ENCODE measurements around the gene FAIM2.

DNA sequence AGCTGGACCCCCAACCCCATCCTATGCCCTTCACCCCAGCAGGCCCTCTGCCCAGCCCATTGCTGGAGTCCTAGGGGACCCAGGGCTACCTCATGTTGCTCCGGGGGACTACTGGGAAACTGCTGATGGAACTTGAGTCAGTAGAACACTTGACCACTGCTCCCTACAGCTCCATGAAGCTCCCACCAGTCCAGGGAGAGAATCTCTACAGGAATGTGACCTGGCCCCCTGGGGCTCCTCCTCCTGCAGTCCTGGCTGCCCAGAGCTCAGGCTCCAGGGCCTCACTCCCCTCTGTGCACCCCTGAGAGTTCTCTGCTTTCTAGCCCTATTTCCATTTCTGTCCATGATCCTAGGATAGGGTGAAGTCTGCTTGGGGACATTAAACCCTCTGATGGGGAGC is 36.0 kb upstream of the FAIM2 start:
- TF ChIP-seq, protein P1, sequence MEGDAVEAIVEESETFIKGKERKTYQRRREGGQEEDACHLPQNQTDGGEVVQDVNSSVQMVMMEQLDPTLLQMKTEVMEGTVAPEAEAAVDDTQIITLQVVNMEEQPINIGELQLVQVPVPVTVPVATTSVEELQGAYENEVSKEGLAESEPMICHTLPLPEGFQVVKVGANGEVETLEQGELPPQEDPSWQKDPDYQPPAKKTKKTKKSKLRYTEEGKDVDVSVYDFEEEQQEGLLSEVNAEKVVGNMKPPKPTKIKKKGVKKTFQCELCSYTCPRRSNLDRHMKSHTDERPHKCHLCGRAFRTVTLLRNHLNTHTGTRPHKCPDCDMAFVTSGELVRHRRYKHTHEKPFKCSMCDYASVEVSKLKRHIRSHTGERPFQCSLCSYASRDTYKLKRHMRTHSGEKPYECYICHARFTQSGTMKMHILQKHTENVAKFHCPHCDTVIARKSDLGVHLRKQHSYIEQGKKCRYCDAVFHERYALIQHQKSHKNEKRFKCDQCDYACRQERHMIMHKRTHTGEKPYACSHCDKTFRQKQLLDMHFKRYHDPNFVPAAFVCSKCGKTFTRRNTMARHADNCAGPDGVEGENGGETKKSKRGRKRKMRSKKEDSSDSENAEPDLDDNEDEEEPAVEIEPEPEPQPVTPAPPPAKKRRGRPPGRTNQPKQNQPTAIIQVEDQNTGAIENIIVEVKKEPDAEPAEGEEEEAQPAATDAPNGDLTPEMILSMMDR (IDR thresholded peaks at IDR 0.05 in 4 of 5, conservative IDR thresholded peaks at IDR 0.05 in 1 of 5), result no peak
- TF ChIP-seq POLR2A (IDR thresholded peaks at IDR 0.05), result no peak
